ENCODE results near the gene CABYR. TPM values are rescaled to one million over a fixed set of nuclear protein-coding genes. Genes with fewer than 3 reads are reported as not detected.

The CABYR gene
- total and polyA plus RNA-seq, 9 donors, result 1.1 to 8.1 (median 2.0) TPM; not detected in 1

GRCh38 chr18:24200494-24201290 is 61.8 kb downstream of the CABYR start:
- no peak for DNase-seq
- 51 to 66% (median 62%) methylated on average over 11 of the region's 11 CpGs for WGBS, 3 donors
- peaks cover 1% of the 10 kb centered on the region for H3K4me1 ChIP-seq (ENCODE audit: insufficient read depth)
- no peaks in the 10 kb centered on the region for H3K36me3 ChIP-seq
- no peak overlapping the region for H3K4me3 ChIP-seq
- H3K27me3 ChIP-seq, result no peaks in the 10 kb centered on the region
- no peak overlapping the region for H3K27ac ChIP-seq
- H3K9me3 ChIP-seq, result no peaks in the 10 kb centered on the region
- no peak for TF ChIP-seq POLR2A (IDR thresholded peaks at IDR 0.05)
- TF ChIP-seq, protein P1, sequence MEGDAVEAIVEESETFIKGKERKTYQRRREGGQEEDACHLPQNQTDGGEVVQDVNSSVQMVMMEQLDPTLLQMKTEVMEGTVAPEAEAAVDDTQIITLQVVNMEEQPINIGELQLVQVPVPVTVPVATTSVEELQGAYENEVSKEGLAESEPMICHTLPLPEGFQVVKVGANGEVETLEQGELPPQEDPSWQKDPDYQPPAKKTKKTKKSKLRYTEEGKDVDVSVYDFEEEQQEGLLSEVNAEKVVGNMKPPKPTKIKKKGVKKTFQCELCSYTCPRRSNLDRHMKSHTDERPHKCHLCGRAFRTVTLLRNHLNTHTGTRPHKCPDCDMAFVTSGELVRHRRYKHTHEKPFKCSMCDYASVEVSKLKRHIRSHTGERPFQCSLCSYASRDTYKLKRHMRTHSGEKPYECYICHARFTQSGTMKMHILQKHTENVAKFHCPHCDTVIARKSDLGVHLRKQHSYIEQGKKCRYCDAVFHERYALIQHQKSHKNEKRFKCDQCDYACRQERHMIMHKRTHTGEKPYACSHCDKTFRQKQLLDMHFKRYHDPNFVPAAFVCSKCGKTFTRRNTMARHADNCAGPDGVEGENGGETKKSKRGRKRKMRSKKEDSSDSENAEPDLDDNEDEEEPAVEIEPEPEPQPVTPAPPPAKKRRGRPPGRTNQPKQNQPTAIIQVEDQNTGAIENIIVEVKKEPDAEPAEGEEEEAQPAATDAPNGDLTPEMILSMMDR (IDR thresholded peaks at IDR 0.05), result no peak
- intact Hi-C loops (cut with DNase I), result no loop called here

DNA sequence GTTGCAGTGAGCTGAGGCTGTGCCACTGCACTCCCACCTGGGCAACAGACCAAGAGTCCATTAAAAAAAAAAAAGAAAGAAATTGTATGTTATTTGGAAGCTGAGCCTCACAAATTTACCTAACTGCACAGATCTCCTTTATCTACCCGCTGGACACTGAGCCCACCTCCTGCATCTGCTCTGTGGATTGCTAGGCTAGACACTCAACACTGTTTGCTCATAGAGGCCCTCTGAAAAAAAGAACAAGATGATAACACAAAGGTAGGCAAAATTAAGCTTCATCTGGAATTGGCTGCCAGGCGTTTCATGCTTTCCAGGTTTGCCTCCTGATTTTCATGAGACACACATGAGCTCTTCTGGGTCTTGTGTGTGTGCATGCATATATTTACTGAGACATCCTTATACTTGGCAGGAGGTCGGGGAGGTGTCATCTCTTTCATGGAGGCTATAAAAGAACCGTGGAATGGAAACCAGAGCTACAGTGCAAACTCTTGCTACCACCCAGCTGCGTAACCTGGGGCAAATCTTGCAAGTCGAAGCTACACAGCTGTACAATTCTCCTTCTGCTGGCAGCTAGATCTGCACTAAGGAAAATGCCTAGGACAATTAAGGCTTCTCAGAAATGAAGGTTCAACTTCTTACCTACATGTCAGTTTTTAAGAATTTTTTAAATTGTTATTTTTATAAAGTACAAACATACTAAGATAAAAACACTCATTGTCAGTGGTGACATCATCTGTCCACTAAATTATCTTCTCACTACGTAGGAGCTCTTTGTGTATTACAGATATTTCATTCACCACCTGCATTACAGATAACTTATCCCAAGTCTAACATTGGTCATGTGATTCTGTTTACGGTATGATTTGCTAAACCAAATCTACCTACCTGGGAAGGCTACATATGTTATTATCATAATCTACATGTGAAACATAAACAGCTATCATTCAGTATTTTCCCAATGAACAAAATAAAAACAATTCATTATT is 63.1 kb downstream of the CABYR start:
- no peak for DNase-seq
- TF ChIP-seq, protein P1 (IDR thresholded peaks at IDR 0.05), result no peak
- TF ChIP-seq EP300 (IDR thresholded peaks at IDR 0.05), result no peak
- no peak for TF ChIP-seq POLR2A (IDR thresholded peaks at IDR 0.05)
- intact Hi-C loops (cut with DNase I), result no loop called here
- 79 to 86% (median 84%) methylated on average over 8 of the region's 8 CpGs for WGBS, 3 donors
- H3K4me1 ChIP-seq (ENCODE audit: insufficient read depth), result peaks cover 1% of the 10 kb centered on the region
- H3K27me3 ChIP-seq, result no peaks in the 10 kb centered on the region
- H3K4me3 ChIP-seq, result no peak overlapping the region
- no peak overlapping the region for H3K27ac ChIP-seq
- H3K9me3 ChIP-seq, result no peaks in the 10 kb centered on the region
- no peaks in the 10 kb centered on the region for H3K36me3 ChIP-seq

- Histone ChIP-seq H3K4me1 (ENCODE audit: insufficient read depth) (peaks cover 1% of the 10 kb centered on the region), H3K9me3 (no peaks in the 10 kb centered on the region), H3K27ac (no peak overlapping the region), H3K27me3 (no peaks in the 10 kb centered on the region), H3K4me3 (no peak overlapping the region), H3K36me3 (no peaks in the 10 kb centered on the region)
- no peak for TF ChIP-seq EP300 (IDR thresholded peaks at IDR 0.05)
- TF ChIP-seq POLR2A (IDR thresholded peaks at IDR 0.05), result no peak
- TF ChIP-seq, protein P1 (IDR thresholded peaks at IDR 0.05), result no peak
- intact Hi-C loops (cut with DNase I), result no loop called here
- WGBS, 3 donors, result 88 to 94% (median 91%) methylated on average over 3 of the region's 3 CpGs
- DNase-seq, result no peak
Observed at GRCh38 chr18:24204904-24205303, 66.0 kb downstream of the CABYR start.

DNA sequence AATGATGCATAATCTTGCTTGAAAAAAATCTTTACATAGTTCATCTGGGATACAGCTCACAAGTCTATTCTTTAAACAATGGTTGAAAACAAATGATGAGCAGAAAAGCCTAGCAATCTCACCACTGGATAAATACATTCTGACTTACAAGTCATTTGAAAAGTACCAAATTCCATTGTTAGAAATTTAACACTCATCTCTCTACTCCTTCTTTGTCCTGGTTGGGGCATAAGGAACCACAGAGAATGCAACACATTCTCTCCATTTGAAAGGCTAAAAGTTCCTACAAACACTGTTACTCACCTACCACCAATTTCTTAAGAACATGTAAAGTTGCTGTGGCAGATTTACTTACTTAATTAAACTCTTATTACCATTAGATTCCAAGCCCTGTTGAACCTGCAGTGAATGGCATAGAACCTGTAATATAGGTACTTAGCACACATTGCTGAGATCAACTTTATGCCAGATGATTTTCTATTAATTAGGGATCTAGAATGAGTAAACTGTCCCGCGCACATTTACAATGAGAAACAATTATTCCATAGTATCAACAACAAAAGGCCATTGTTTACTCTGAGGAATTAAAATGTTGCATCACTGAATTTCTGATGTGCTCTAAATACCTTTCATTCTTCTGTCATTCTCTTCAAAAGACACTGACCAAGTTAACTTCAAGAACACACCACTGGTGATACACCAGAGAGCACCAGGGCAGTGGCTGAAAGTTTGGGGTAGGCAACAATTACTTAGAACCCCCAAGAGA is 69.6 kb downstream of the CABYR start:
- no peak overlapping the region for H3K4me3 ChIP-seq
- no peaks in the 10 kb centered on the region for H3K27me3 ChIP-seq
- H3K36me3 ChIP-seq, result no peaks in the 10 kb centered on the region
- DNase-seq, result no peak
- 46 to 50% (median 49%) methylated on average over 2 of the region's 2 CpGs for WGBS, 3 donors
- TF ChIP-seq EP300 (IDR thresholded peaks at IDR 0.05), result no peak
- no peaks in the 10 kb centered on the region for H3K9me3 ChIP-seq
- H3K4me1 ChIP-seq (ENCODE audit: insufficient read depth), result no peaks in the 10 kb centered on the region
- H3K27ac ChIP-seq, result no peak overlapping the region
- intact Hi-C loops (cut with DNase I), result no loop called here
